GM03348 (cell line): Measurements from ENCODE around the gene GOPC.
"Not testable (repeated sequence)": the region's sequence is repeated elsewhere in the genome, so short reads cannot be mapped to it uniquely, and the experiment has no call there.

Source experiments
- DNase-seq: peaks from one replicate; pipeline ENCODE4 v3.0.0; 2012; ENCODE audit warnings: low spot score

GOPC gene

DNA sequence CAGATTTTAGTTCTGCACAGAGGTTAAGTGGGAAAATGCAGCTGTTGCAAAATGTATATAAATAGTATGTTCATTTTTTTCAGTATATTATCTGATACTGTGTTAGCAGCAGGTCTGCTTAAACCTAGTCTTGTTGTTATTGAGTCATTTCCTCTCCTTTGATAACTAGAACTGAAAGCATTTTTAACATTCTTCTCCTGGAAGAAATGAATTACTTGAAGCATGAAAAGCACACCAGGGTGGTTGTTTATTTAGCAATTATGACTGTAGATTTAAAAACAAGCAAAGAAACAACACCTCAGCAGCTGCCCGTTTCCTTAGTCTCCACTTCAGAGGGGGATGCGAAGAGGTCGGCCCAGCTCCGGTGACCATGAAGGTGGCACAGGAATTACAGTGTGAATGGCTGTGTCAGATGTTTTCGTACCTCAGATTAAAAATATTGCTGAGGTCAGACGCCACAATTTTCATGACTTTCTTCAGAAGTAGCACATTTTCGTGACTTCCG, 53.5 kb downstream of the GOPC start:
- peak; percentile 64 for DNase-seq

DNA sequence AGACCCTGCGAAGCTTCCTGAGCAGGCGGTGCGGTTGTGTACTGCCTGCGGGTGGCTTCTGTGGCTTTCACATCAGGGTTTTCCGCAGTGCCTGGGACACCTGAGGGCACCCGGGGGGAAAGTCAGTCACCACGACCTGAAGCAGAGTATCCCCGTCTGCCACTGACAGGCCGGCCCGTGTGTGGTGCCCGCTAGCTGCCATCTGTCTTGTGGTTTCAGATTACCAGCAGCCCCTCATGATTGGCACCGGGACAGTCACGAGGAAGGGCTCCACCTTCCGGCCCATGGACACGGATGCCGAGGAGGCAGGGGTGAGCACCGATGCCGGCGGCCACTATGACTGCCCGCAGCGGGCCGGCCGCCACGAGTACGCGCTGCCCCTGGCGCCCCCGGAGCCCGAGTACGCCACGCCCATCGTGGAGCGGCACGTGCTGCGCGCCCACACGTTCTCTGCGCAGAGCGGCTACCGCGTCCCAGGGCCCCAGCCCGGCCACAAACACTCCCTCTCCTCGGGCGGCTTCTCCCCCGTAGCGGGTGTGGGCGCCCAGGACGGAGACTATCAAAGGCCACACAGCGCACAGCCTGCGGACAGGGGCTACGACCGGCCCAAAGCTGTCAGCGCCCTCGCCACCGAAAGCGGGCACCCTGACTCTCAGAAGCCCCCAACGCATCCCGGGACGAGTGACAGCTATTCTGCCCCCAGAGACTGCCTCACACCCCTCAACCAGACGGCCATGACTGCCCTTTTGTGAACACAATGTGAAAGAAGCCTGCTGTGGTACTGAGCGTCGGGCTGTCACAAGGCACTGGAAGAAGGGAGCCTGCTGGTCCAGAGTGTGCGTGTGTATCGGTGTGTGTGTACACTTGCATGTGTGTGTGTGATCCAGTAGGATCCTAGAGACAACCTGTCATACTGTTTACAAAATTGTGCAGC, 54.4 kb downstream of the GOPC start:
- peak; percentile 27 for DNase-seq

DNA sequence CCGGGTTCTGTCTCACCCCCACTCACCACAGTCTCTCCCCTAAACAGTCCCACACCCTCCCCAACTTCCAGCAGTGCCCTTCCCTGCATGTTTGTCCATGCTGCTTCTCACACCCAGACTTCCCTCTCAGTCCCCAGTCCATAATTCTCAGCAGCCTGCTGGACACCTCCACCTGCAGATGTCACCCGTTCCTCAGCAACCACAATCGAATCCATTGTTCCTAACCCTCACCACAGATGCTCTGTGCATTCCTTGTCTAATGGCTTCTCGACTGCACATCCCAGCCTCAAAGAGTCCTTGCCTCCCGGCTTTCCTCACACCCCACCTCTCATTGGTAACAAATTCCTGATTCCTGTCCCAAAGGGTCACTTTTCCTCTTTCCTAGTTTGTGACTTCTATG, 55.6 kb downstream of the GOPC start:
- no peak for DNase-seq

DNA sequence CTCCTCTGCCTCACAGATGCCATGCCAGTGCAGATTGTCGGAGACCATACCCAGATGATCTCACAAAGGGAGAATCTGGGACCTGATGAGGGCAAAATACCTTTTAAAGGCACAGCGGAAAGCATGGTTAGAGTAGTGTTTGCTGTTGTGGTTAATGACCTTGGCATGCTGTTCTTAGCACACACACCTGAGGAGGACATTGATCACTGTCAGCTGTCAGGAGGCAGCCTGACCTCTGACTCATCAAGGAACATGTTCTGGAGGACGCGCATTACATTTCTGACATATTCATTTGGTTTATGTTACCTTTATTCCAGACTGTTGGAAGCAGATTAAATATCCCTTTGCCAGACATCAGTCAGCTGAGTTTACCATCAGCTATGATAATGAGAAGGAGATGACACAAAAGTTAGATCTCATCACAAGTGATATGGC, 57.1 kb downstream of the GOPC start:
- DNase-seq: no peak

DNA sequence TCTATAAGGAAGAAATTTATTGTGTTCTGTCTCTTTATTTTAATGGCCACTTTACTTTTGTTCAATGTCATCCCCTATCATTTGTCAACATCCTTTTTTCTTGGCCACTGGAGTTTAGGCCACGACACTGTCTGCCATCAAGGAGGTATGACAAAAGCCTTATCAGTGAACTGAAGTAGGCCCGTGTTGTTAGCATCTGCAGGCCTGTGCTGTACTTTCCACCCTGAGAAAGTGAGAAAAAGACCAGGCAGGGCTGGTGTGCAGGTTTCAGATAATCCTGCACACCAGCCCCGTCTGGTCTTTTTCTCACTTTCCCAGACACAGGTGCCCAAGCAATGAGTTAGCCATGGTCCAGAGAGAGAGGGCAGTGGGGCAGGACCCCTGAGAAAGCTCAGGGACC, 57.6 kb downstream of the GOPC start:
- no peak for DNase-seq

DNA sequence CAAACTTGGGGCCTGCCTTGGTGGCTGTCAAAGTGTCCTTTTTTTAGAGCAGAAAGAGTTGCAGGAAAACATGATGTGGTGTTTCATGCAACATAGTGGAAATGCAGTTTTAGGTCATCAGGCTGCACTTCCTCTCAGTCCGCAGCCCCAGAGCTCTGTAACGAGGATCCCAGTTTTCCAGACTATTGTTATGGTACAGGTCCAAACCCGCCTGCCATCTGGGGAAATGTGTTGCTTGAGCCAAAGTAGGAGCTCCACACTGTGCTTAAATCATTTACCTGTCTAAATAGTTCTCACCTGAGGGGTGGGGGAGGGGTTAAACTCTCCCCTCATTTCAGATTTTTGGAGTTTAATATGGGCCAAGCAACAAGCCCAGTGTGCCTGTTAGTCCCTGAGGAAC, 59.8 kb downstream of the GOPC start:
- DNase-seq: no peak

DNA sequence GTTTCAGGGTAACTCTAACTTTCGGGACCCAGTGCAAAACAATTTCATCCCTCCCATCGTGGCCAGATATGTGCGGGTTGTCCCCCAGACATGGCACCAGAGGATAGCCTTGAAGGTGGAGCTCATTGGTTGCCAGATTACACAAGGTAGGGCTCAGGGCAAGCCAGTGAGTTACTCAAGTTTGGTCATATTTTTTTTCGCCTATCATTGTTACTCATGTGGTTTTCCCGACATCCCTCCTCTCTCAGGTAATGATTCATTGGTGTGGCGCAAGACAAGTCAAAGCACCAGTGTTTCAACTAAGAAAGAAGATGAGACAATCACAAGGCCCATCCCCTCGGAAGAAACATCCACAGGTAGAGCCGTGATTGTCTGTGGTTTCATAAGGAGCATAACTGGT, 61.6 kb downstream of the GOPC start:
- DNase-seq: no peak

DNA sequence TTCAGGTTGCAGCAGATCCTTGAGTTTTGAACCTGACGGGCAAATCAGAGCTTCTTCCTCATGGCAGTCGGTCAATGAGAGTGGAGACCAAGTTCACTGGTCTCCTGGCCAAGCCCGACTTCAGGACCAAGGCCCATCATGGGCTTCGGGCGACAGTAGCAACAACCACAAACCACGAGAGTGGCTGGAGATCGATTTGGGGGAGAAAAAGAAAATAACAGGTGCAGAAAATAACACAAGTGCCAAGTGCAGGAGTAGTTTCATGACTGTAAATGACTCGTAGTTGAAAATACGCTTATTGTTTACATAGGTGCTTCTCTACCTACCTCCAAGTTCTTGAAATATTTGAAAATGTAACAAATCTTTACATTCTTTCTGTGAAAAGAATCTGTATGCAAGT, 63.7 kb downstream of the GOPC start:
- DNase-seq: no peak

DNA sequence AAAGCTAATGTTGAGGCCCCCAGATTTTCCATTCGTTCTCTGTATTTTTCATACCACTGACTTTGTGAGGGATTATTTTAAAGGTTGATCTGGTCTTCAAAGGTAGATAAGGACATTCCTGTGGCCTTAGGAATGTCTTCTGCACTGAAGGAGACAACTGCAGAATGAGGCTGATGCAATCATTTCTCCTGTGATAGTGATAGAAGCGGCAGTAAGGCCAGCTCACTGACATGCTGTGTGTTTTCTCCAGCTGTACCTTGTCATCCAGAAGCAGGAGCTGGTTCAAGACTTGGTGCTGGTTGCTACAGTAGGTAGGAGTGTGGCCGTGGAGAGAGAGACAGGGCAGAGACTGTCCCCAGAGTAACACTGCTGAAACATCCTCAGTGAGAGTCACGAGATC, 66.0 kb downstream of the GOPC start:
- DNase-seq: no peak

DNA sequence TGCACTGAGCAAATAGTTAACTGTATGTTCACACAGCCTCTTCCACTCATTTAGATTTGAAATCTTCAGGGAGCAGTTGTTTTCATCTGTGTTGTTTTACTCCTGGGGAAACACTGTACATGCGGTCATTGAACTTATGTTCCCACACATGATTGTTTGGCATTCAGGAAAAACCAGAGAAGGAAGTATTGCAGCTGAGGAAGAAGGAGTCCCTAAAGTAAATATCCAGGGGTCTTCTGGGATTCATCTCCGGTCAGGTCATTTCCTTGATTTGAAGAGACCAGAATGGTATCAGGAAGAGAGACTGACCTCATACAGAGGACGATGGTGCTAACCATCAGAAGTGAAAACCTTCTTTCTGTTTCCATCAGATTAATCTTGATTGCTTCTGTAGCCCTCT, 67.3 kb downstream of the GOPC start:
- no peak for DNase-seq

DNA sequence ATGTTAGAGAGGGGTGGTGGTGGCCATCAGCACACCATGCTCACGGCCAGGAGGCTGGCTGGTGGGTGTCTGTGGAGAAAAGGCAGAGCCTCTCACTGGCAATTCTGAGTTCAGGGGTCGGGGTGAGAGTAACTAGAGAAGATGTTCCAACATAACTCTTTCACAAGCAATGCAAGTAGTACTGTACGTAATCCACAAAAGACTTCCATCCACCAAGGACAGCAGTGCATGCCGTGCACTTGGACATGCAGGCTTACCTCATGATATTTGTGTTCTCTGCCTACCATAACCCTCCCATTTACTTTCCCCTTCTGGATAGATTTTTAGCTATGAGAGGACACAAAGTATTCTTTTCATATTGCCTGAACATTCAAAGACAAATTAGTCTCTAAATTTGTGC, 68.5 kb downstream of the GOPC start:
- no peak for DNase-seq

DNA sequence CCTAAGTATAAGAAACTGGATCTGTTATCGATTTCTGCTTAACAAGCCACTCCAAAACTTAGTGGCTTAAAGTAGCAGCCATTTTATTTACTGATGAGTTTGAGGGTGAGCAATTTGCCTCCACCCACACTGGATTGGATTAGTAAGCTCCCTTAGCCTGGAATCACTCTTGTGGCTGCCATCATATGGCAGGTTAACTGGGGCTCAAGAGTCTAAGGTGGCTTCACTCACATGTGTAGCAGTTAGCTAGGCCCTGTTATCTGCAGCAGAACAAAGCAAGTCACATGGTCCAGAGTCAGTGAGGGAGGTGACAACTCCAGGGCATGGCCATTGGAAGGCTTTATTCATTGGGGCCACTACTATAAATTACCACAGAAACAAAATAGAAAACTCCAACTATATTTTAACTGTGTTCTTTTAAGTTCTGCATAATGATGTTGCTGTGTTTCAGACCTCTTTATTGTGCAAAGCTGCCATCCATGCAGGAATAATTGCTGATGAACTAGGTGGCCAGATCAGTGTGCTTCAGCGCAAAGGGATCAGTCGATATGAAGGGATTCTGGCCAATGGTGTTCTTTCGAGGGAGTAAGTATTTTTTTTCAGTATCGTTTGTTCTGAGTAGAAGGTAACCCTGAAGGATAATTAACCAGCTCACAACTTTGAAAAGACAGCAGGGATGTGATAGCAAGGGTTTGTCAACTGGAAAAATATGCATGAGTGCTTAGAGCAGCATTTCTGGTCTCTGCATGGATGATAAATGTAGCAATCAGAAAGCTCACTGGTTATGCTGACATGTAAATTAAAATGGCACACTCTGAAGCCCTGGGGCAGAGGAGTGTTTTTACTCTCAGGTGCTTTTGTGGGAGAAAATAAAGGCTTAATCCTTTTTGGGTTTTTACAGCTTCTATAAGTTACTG, 70.2 kb downstream of the GOPC start:
- DNase-seq: no peak

DNA sequence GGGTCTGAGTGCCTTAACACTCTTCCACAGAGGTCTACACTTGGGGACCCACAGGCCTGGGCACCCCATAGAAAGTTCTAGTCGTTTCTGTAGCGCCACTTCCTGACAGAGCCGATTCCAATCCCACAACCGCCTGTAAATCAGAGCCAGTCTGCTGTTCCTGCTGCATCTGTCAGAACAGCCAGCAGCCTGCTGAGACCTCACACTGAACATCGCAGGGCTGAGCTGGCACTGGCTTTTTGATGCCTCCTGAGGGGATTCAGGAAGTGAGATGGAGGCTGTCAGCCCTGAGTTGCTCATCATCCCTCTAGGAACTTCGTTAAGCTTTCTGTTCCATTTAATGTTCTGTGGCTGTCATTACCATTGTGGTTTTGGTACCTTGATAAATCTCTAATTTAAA, 71.0 kb downstream of the GOPC start:
- peak; percentile 45 for DNase-seq

DNA sequence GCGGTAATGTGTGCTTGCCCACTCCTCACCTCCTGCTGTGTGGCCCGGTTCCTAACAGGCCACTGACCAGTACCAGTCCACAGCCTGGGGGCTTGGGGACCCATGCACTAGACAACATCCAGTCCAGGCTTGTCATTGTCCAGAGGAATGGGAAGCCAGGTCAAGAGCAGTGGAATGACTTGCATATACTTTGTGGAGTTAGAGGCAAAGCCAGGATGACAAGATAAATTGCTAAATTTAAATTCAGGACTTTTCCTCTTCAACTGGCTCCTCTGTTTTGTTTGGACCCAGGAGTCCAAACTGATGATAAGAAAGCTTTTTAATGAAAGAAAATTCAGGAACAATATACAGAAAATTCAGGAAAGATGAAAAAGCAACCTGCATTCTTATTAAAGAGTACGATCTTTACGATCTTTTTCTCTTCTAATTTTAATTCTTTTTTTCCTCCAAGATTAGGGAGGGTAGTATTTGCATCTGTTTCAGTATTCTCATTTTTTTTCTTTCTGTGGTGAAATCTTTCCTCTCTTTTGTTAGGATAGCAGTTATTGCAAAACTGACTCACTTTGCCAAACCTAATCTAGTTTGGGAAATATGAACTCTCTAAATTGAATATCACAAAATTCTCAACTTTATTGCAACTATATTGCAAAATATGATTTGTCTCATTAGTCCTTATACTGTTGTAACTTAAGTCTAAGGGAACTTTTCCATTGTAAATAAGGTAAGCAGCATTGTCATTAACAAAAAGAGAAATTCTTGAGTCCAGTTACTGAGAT, 71.7 kb downstream of the GOPC start:
- peak; percentile 63 for DNase-seq

DNA sequence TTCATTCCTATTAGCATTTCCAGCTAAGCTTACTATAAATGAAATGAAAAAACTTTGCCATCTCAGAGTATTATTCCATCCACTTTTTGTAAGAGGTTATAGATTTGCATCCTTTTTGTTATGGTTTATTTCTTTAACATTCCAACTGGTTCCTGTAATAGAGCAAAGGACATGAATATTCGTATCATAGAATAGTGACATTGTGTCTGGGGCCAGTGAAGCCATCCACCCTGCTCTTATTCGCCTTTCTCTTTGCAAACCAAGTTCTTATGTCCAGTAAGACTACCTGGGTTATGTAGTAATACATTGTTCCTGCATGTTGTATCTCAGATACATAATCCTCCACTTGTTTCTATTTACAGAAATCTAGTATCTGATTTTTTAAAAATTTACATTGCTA, 76.7 kb downstream of the GOPC start:
- DNase-seq: no peak

DNA sequence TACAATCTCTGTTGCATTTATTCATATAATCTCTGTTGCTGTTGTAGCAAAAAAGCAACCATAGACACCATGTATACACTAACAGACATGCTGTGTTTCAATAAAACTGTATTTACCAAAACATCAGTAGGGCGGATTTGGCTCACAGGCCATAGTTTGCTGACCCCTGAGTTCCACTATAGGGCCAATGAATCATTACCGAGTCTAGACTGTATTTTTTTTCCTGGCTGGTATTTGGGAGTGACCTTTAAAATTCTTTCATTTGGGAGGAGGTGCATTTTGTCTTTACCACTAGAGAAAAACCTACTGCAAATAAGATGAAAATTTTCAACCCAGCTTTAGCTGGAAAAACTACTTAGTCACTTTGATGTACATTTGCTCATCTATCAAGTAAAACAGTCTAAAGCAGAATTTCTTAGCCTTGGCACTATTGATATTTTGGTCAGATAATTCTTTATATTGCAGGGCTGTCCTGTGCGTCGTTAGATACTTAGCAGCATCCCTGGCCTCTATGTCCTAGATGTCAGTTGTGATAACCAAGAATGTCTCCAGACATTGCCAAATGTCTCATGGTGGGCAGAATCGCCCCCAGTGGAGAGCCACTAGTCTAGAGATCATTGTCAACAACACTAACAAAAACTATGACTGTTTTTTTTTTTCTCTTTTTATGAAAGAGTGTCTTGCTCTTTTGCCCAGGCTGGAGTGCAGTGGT, 80.4 kb downstream of the GOPC start:
- DNase-seq: no peak

DNA sequence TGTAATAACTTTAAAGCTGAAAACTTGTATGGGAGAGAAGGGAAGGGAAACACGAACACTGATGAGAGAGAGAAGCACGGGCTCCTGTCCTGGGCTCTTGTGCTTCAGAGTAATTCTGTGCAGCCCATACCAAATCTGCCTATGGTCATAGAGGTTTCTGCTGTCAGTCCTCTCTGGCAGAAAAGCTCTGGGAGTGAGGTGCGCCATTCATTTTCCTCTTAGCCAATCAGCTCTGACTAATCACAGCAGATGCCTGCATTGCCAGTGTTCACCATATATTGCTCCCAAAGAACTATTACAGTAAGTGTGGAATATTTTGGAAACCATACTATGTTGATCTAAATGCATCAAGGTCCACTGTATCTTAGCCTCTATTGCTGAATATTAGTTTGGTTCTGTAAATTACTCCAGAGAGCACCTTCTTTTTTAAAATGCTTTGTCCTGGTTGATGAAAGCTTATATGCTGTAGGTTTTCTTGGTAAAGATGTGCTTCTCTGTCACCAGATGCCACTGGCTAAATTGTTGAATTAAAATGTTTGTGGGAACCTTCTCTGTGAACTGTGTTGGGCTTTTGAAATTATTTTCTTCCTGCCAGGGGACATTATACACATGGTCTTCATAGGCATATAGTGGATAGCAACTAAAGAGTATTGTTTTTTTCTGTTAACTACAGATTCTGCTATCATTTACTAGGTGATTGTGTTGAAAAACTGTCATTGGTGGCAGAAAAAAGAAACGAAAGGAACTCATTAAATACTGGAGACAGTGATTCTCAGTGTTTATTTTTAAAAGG, 81.5 kb downstream of the GOPC start:
- DNase-seq: no peak

DNA sequence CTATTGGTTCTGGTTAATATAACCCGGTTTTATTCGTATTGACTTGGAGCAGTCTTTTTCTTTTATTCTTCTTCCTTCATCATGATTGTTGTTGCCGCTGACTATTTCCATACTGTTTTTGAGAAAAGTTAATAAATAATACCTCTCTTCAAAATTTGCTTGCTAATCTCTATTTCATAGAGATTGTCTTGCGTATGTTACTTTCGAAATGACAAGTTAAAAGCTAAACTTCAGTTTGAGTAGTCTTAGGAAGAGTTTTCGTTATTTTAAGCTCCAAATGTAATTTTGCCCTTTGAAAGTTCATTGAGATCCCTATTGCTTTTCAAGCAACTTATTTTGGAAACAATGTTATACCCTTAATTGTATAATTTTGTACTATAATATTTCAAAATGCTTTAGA, 83.4 kb downstream of the GOPC start:
- DNase-seq: no peak

DNA sequence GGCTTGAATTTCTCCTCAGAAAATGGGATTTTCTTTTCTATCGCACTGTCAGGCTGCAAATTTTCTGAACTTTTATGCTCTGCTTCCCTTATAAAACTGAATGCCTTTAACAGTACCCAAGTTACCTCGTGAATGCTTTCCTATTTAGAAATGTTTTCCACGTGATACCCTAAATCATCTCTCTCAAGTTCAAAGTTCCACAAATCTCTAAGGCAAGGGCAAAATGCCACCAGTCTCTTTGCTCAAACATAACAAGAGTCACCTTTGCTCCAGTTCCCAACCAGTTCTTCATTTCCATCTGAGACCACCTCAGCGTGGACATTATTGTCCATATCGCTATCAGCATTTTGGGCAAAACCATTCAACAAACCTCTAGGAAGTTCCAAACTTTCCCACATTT, 84.3 kb downstream of the GOPC start:
- DNase-seq: not testable (repeated sequence)

DNA sequence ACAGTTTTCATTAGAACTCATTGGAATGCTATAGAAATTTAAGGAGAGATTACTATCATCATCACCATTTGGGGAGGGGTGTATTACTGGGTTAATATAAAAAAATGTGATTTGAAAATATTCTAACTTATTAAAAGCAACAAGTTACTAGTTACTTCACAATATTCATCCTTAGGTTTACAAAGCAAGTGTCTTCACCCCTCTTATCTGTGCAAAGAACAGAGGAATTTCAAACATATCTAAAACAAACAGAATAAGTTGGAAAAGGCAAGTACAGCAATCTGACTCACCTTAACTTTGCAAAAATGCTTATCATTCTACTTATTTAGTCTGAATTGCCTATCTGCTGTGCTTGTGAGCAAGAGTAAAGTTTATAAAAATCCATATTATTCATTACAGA, 87.0 kb downstream of the GOPC start:
- no peak for DNase-seq

DNA sequence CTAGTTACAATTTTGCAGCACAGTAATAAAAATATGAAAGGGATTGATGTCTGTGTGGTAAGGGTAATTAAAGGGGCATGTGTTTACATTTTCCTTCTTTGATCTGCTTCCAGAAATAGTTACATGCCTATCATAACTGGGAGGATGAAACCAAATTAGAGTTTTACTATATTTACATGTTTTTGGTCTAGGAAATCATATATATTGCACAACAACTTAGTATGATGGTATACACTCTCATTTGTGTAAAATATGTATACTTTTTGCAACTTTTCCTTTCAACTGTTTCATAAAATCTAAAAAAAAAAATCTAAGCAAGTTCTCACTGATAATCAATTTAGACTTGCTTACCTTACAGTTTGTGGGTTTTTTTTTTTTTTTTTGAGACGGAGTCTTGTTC, 87.7 kb downstream of the GOPC start:
- DNase-seq: no peak
